Astrocyte of the spinal cord (primary cell): ENCODE measurements around the gene MTUS2.

Source experiments
- DNase-seq: peaks from one replicate; pipeline ENCODE4 v3.0.0; 2011; ENCODE audit warnings: low read depth, low spot score
- H3K4me3 ChIP-seq: 2 replicates; pipeline ENCODE4 v1.5.1; 2011; ENCODE audit warnings: low read depth, mild to moderate bottlenecking, low read length, moderate library complexity
- CTCF ChIP-seq: IDR thresholded peaks from 2 replicates; pipeline ENCODE4 v1.5.1; 2012; ENCODE audit warnings: low read depth, mild to moderate bottlenecking, low read length, inconsistent platforms
- in situ Hi-C: cut with HindIII; loops from 2 replicates; pipeline ENCODE4 v1.10.0; 2017; ENCODE audit warnings: low sequenced_read_pairs

Gene MTUS2

GRCh38 chr13:29479716-29480492 is 659.8 kb downstream of the MTUS2 start:
- H3K4me3 ChIP-seq: no peak overlapping the region
- in situ Hi-C loops: no loop called here
- no peak for TF ChIP-seq CTCF
- no peak for DNase-seq

DNA sequence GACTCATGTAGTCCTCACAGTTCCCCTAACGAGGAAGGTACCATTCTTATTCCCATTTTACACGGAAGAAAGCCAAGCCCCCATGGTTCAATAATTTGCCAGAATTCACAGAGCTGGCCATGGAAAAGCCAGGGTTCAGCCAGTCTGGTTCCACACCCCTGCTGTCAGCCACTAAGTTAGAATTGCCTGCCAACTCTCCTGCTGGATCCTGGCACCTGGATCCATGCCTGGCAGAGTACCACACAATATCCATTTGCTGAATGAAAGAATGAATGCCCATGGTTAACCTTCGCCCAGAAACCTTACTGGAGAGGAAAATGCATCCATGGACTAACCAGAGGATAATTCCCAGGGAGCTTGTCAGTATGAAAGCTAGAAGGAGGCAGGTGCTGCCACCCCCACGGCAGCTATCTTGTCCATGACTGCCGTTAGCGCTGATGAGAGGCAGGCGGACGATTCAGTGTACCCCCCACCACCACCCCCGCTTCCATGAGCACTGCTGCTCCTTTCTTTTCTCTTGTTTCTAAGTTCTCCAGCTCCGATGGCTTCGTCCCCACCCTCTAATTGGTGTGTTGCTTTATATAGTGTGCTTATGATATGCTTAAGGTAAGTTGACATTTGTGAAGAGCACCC is 660.9 kb downstream of the MTUS2 start:
- H3K4me3 ChIP-seq: no peak overlapping the region
- in situ Hi-C loops: no loop called here
- DNase-seq: no peak
- no peak for TF ChIP-seq CTCF

DNA sequence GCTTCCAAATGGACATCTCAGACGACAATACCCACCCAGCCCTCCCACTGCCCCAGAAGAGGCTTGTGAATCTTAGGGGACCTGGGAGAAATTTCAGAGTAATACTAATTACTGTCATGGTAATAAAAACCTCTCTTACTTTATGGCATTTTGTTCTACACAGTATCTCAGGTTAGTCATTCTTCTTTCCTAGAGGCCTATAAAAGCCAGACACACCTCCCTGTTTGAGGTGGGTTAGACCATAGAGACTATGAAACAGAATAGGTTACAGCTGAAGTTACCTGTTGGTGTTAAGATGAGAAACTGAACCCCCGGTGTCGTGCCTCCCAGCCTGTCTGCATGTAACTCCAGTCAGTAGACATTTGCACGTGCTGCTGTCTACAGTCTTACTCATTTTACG is 661.5 kb downstream of the MTUS2 start:
- H3K4me3 ChIP-seq: no peak overlapping the region
- DNase-seq: no peak
- TF ChIP-seq CTCF: no peak
- in situ Hi-C loops: no loop called here

GRCh38 chr13:29482504-29482903 is 662.4 kb downstream of the MTUS2 start:
- in situ Hi-C loops: no loop called here

DNA sequence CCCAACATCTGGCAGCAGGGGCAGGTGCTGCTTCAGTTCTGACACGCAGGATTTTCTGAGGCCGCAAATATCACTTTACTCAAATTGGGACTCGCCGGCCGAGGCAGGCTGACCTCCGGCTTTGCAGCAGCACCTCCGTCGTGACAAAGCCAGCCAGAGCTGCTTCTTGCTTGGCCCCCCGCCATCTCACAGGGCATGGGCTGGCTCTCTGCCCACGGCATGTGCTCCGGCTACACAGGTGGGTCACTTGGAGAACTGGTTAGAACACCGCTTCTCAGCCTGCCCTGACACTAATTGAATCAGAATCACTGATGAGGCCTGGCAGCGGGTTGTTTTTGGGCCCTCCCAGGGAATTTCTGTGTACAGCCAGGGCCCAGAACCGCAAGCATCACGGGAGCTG is 663.1 kb downstream of the MTUS2 start:
- TF ChIP-seq CTCF: no peak
- H3K4me3 ChIP-seq: no peak overlapping the region
- in situ Hi-C loops: no loop called here
- DNase-seq: no peak

More at GRCh38 chr13:29482504-29482903, 662.4 kb downstream of the MTUS2 start:
- TF ChIP-seq CTCF: no peak
- H3K4me3 ChIP-seq: no peak overlapping the region
- DNase-seq: no peak

- TF ChIP-seq CTCF: no peak
- in situ Hi-C loops: no loop called here
- no peak overlapping the region for H3K4me3 ChIP-seq
- DNase-seq: no peak
Observed at GRCh38 chr13:29483623-29484022, 663.5 kb downstream of the MTUS2 start.
